ENCODE measurements around the gene EVI5L.

GRCh38 chr19:7789447-7789846, 40.6 kb upstream of the EVI5L start:
- TF ChIP-seq EZH2 (IDR thresholded peaks at IDR 0.05; ENCODE audit: low read depth, low read length, severe bottlenecking) (no peak), CEBPB (IDR thresholded peaks at IDR 0.05; ENCODE audit: low read depth, low read length) (no peak), CTCF (IDR thresholded peaks at IDR 0.05; ENCODE audit: control extremely low read depth in 1 of 3, insufficient read depth in 1 of 3, low read depth in 1 of 3, low read length in 3 of 3) (no peak), POLR2A (IDR thresholded peaks at IDR 0.05; ENCODE audit: control extremely low read depth in 1 of 2, low read depth in 2 of 2, low read length in 2 of 2) (no peak), TCF12 (IDR thresholded peaks at IDR 0.05; ENCODE audit: low read depth, low read length) (0 out of 2 replicates have a peak, but pooled peaks have one; percentile 6), SP2 (IDR thresholded peaks at IDR 0.05; ENCODE audit: low read length) (no peak), CBX5 (IDR thresholded peaks at IDR 0.05; ENCODE audit: low read depth, low read length) (no peak), ATF2 (IDR thresholded peaks at IDR 0.05; ENCODE audit: low read length) (no peak), EP300 (IDR thresholded peaks at IDR 0.05; ENCODE audit: borderline replicate concordance in 1 of 2, low read depth in 2 of 2, low read length in 2 of 2) (no peak), POLR2AphosphoS5 (IDR thresholded peaks at IDR 0.05; ENCODE audit: low read depth, low read length) (no peak), JUN (IDR thresholded peaks at IDR 0.05; ENCODE audit: low read depth, low read length) (no peak)
